ENCODE data around the gene DENND1C. TPM values are rescaled to one million over a fixed set of nuclear protein-coding genes. Genes with fewer than 3 reads are reported as not detected.

The DENND1C gene
- total RNA-seq, 1 donor from 2014 or later, result 0.78 TPM

- DNase-seq (ENCODE audit: low spot score), result no peak
- intact Hi-C loops (cut with DNase I), result no loop called here
These were observed 2.6 kb upstream of the DENND1C start for GRCh38 chr19:6484230-6484629.

DNA sequence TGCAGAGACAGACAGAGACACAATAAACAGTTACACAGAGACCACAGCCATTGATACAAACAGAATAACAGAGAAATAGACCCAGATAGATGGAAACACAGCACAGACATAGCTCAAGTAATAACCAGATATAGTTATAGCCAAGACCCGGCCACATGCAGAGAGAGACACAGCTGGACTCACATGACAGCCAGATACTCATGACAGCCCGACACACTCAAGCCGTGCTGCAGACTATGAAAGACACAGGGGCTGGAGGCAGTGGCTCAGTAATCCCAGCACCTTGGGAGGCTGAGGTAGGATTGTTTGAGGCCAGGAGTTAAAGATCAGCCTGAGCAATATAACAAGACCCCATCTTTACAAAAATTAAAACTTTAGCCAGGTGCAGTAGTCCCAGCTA is 1.6 kb upstream of the DENND1C start:
- DNase-seq (ENCODE audit: low spot score), result no peak
- intact Hi-C loops (cut with DNase I), result no loop called here

GRCh38 chr19:6482343-6482686 is 728 bp upstream of the DENND1C start:
- intact Hi-C loops (cut with DNase I), result no loop called here
- DNase-seq (ENCODE audit: low spot score), result no peak

- DNase-seq (ENCODE audit: low spot score), result no peak
- intact Hi-C loops (cut with DNase I), result no loop called here
These were observed 655 bp downstream of the DENND1C start for GRCh38 chr19:6480848-6481415.

GRCh38 chr19:6479836-6480398 is 1.7 kb downstream of the DENND1C start:
- no peak for DNase-seq (ENCODE audit: low spot score)
- intact Hi-C loops (cut with DNase I), result no loop called here

DNA sequence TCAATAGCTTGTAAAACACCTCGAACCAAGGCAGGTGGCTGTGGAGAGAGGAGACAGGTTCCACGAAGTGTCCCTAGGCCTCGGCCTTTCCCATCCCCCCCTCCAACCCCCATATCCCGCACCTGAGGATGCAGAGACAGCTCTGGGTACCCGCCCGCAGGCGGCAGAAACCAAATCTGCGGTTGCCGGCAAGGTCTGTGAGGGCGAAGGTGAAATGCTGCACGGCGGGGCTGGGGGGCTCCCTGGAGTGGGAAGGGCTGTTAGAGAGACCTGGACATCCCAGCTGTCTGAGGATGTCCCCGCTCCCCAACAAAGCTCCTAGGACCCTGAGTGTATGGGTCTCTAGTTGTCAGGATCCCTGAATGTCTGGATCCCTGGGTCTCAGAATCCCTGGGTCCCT is 2.8 kb downstream of the DENND1C start:
- intact Hi-C loops (cut with DNase I), result no loop called here
- no peak for DNase-seq (ENCODE audit: low spot score)

GRCh38 chr19:6476896-6477431 is 4.6 kb downstream of the DENND1C start:
- intact Hi-C loops (cut with DNase I), result no loop called here
- DNase-seq (ENCODE audit: low spot score), result no peak

- no peak for DNase-seq (ENCODE audit: low spot score)
- intact Hi-C loops (cut with DNase I), result no loop called here
These were observed 5.3 kb downstream of the DENND1C start for GRCh38 chr19:6476155-6476895.

DNA sequence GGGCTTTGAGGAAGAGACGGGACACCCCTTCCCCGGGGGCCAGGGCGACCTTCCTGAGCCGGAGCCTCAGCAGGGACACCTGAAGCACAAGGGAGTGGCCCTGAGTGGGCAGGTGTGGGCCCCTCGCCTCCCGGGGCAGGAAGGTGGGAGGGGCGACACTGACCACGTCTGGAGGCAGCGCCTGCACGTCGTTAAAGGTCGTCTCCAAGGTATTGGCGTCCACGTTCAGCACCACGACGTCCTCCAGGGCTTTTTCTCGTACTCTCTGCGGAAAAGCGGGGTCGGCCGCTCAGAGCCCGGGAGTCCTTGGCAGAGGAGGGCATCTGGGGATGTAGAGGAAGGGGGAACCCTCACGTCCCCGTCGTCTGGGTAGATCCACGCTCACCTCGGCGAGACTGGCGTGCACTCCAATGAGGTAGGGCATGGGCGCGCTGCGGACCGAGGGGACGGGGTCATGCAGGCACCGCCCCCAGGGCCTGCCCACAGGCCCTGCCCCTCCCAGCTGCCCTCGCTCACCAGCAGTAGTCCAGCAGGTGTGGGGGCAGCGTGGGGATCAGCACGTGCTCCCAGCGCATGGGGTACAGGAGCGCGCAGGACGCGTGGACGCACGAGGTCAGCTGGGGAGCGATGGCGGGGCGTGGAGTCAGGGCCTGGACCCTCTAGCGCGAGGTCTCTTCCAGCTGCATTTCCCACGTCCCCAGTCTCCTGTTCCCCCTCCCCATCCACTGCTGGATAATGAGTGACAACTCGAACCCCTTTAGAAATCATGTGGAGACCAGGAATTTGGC is 6.1 kb downstream of the DENND1C start:
- intact Hi-C loops (cut with DNase I), result no loop called here
- no peak for DNase-seq (ENCODE audit: low spot score)

- intact Hi-C loops (cut with DNase I), result no loop called here
- no peak for DNase-seq (ENCODE audit: low spot score)
These were observed 7.9 kb downstream of the DENND1C start for GRCh38 chr19:6473647-6474046.

GRCh38 chr19:6472713-6473112 is 8.9 kb downstream of the DENND1C start:
- DNase-seq (ENCODE audit: low spot score), result no peak
- intact Hi-C loops (cut with DNase I), result no loop called here

- DNase-seq (ENCODE audit: low spot score), result no peak
- intact Hi-C loops (cut with DNase I), result no loop called here
These were observed 10.5 kb downstream of the DENND1C start for GRCh38 chr19:6471076-6471475.

GRCh38 chr19:6470173-6470572 is 11.4 kb downstream of the DENND1C start:
- intact Hi-C loops (cut with DNase I), result no loop called here
- DNase-seq (ENCODE audit: low spot score), result no peak

DNA sequence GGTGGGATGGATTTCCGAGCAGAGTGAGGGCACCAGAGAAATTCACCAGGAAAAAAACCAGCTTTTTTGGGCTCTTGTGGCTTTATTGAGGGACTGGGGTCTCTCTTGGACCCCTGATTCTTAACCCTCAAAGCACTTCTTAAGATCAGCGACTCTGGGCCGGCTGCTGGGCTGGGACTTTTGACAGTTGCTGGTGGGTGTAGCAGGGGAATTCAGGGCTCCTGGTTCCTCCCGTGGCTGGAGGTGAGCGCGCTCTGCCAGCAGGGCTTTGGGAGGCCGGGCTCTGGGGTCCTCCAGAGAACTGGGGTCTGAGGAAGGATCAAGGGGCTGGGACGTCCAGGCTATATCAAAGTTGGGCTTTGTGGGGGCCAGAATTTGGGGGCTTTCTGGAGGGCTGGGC is 14.2 kb downstream of the DENND1C start:
- intact Hi-C loops (cut with DNase I), result no loop called here
- DNase-seq (ENCODE audit: low spot score), result no peak

DNA sequence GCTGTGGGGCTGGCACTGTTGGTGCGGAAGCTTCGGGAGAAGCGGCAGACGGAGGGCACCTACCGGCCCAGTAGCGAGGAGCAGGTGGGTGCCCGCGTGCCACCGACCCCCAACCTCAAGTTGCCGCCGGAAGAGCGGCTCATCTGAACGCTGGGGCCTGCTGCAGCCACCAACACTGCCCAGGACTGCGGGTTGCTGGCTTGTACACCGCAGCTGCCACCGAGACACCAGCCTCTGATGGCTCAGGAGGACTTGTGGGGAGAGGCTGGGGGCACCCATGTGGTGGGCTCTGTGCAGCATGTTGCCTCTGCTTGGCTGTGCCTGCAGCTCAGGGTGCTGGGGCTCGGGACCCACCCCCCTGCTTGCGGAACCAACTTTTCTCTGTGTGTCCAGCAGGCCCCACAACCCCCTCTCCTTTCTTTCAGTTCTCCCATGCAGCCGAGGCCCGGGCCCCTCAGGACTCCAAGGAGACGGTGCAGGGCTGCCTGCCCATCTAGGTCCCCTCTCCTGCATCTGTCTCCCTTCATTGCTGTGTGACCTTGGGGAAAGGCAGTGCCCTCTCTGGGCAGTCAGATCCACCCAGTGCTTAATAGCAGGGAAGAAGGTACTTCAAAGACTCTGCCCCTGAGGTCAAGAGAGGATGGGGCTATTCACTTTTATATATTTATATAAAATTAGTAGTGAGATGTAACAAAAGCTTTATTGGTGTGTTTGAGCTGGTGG is 14.9 kb downstream of the DENND1C start:
- DNase-seq (ENCODE audit: low spot score), result no peak
- intact Hi-C loops (cut with DNase I), result no loop called here

GRCh38 chr19:6465663-6466062 is 15.9 kb downstream of the DENND1C start:
- intact Hi-C loops (cut with DNase I), result no loop called here
- DNase-seq (ENCODE audit: low spot score), result no peak

DNA sequence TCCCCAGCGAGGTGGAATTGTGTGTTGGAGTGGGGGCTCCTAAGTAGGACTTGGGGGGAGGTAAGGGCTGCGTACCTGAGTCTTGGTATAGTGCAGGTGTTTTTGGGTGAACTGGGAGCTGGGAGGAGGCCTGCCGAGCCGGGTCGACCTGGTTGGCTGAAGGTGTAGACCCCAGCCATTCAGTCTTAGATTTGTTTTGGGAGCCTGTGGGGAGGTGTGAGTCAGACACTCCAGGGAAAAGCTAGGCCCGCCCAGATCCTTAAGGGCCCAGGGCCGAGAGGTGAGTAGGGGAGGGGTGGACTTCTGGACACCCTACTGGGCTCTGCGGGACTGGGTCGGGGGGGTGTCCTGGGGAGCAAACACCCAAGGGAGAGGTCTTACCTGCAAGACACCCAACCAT is 16.6 kb downstream of the DENND1C start:
- intact Hi-C loops (cut with DNase I), result no loop called here
- DNase-seq (ENCODE audit: low spot score), result no peak

GRCh38 chr19:6464070-6464873 is 17.3 kb downstream of the DENND1C start, which contains the start of gene CRB3:
Gene CRB3, plus strand, starts transcription at chr19:6464271. Its CDS starts 431 bp downstream, at chr19:6464702.
- DNase-seq (ENCODE audit: low spot score), result no peak
- intact Hi-C loops (cut with DNase I), result no loop called here

Data from cardiac septum (tissue), 1 donor.